ENCODE results near the gene DRAM2. TPM values are rescaled to one million over a fixed set of nuclear protein-coding genes. Genes with fewer than 3 reads are reported as not detected.

DRAM2 gene
- total RNA-seq, 4 donors from 2014 or later: 26.8 to 45.0 (median 40.3) TPM

DNA sequence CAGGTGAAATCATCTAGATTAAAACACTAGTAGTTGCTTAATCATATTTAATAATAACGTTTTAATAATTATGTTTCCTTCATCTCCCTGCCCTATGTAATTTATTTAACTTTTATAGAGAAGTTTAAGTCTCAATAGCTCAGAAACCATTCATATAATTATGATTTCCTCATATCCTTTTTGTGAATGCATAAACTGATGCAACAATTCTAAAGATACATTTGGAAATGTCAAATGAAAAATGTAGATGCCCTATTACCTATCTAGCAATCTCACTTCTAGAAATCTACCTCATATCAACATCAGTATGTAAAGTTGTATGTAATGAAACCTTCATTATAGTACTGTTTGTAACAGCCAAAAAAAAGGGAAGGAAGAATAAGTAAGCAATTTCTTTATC, 10.5 kb downstream of the DRAM2 start:
- TF ChIP-seq, protein P1, sequence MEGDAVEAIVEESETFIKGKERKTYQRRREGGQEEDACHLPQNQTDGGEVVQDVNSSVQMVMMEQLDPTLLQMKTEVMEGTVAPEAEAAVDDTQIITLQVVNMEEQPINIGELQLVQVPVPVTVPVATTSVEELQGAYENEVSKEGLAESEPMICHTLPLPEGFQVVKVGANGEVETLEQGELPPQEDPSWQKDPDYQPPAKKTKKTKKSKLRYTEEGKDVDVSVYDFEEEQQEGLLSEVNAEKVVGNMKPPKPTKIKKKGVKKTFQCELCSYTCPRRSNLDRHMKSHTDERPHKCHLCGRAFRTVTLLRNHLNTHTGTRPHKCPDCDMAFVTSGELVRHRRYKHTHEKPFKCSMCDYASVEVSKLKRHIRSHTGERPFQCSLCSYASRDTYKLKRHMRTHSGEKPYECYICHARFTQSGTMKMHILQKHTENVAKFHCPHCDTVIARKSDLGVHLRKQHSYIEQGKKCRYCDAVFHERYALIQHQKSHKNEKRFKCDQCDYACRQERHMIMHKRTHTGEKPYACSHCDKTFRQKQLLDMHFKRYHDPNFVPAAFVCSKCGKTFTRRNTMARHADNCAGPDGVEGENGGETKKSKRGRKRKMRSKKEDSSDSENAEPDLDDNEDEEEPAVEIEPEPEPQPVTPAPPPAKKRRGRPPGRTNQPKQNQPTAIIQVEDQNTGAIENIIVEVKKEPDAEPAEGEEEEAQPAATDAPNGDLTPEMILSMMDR (IDR thresholded peaks at IDR 0.05): no peak
- no peak for TF ChIP-seq POLR2A (IDR thresholded peaks at IDR 0.05)
- DNase-seq (ENCODE audit: low spot score in 2 of 2): no peak
- WGBS, 2 donors: 62 to 78% methylated on average over 1 of the region's 1 CpG
- intact Hi-C loops (cut with DNase I; ENCODE audit: low total_unique reads): no loop called here
- no peak overlapping the region for H3K4me3 ChIP-seq (ENCODE audit: low read depth, poor library complexity, severe bottlenecking)

DNA sequence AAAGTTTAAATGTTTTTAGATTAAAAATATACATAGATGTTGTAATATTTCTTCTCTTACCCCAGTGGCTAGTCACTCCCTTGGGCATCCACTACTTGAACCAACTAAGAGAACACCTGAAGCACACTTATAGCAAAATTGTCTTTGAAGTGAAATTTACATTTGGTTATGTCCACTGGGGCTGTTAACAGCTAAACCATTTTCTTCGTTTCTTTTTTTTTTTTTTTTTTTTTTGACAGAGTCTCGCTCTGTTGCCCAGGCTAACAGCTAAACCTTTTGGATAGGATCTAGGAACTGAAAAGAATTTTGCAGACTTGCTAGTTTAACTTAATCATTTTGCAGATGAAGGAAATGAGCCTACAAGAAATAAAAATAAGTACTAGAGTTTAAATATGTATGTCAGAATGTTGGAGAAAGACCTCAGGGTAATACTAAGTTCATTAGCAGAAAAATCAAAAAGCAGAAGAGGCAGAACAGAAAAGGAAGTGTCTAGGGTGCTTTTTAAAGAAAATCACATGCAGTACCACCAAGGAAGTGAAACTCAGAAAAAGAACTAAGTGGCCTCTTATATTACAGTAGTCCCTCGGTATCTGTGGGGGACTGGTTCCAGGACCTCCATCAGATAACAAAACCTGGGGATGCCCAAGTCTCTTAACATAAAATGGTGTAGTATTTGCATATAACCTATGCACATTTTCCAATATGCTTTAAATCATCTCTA, 11.8 kb downstream of the DRAM2 start:
- no peak for TF ChIP-seq POLR2A (IDR thresholded peaks at IDR 0.05)
- TF ChIP-seq, protein P1 (IDR thresholded peaks at IDR 0.05): no peak
- no peak for DNase-seq (ENCODE audit: low spot score in 2 of 2)
- WGBS, 2 donors: 77 to 79% methylated on average over 3 of the region's 3 CpGs
- intact Hi-C loops (cut with DNase I; ENCODE audit: low total_unique reads): no loop called here
- H3K4me3 ChIP-seq (ENCODE audit: low read depth, poor library complexity, severe bottlenecking): no peak overlapping the region

DNA sequence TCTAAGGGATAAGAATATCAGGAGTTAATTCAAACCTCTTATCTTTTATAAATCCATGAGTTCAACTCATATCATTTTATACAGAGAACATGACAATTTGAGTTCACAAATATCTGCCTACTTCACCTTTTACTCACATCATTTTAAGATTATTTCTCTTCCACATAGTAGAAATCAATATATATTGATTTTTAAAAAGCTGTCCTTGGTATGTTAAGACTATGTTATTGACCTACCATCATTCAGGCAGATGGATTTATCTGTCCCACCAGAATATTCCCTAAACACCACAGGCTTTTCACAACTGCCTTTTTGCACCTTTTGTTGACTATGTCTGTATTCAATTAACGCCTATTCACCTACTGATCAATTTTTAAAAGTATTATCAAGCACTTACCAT, 13.5 kb downstream of the DRAM2 start:
- 95 to 100% methylated on average over 1 of the region's 1 CpG for WGBS, 2 donors
- H3K4me3 ChIP-seq (ENCODE audit: low read depth, poor library complexity, severe bottlenecking): no peak overlapping the region
- TF ChIP-seq, protein P1 (IDR thresholded peaks at IDR 0.05): no peak
- no peak for TF ChIP-seq POLR2A (IDR thresholded peaks at IDR 0.05)
- DNase-seq (ENCODE audit: low spot score in 2 of 2): no peak
- intact Hi-C loops (cut with DNase I; ENCODE audit: low total_unique reads): no loop called here

DNA sequence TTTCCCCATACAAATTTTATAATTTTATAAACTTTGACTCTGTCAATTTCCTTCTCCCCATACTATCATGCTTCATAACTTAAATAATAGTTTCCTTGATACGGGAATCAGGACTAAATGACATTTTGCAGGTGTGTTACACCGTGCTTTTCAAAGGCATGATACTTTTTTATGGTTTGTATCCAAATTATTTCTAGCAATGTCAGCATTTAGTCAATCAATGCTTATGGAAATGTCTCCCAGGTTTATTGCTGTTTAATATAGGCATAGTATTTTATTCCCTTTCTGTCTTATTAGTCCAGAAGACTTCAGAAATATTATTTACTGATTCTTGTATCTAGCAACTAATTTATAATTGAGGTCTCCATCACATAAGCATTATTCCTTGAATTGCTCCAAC, 23.4 kb downstream of the DRAM2 start:
- 99 to 100% methylated on average over 2 of the region's 2 CpGs for WGBS, 2 donors
- TF ChIP-seq POLR2A (IDR thresholded peaks at IDR 0.05): no peak
- TF ChIP-seq, protein P1 (IDR thresholded peaks at IDR 0.05): no peak
- intact Hi-C loops (cut with DNase I; ENCODE audit: low total_unique reads): no loop called here
- DNase-seq (ENCODE audit: low spot score in 2 of 2): no peak
- H3K4me3 ChIP-seq (ENCODE audit: low read depth, poor library complexity, severe bottlenecking): no peak overlapping the region

DNA sequence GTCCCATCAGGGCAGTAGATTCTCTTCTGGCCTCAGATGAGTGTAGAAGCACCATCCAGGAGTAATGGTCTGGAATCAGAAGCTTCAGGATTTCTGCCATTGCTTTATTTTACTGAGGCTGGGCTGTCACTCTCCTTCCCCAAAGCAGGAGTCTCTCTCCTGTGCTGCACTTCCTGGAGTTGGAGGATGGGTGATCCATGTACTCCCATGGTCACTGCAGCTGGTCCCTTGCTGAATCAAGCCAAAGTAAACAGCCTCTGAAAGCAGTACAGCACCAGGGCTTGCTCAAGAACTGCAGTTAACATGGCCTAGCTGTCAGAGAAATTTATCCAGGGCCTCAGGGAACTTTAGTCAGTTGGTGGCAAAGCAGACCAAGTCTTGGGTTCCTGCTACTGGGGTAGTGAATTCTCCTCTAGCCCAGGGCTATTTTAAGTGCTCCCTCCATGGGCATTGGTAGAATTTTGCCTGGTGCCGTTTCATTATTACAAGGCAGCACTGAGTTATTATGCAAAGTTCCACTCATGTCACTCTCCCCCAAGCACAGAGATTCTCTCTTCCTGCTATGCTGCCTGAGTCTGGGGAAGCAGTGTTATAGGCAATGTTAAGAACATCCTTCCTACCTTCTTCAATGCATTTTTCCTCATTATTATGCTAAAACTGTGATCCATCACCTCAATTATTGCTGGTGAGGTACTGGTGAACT, 29.5 kb downstream of the DRAM2 start:
- DNase-seq (ENCODE audit: low spot score in 2 of 2): no peak
- intact Hi-C loops (cut with DNase I; ENCODE audit: low total_unique reads): no loop called here
- WGBS, 2 donors: 93% methylated on average over 1 of the region's 1 CpG
- H3K4me3 ChIP-seq (ENCODE audit: low read depth, poor library complexity, severe bottlenecking): no peak overlapping the region
- TF ChIP-seq POLR2A (IDR thresholded peaks at IDR 0.05): no peak
- TF ChIP-seq, protein P1 (IDR thresholded peaks at IDR 0.05): no peak
